SK-N-SH (cell line): ENCODE measurements around the gene PFKL. TPM values are rescaled to one million over a fixed set of nuclear protein-coding genes. Genes with fewer than 3 reads are reported as not detected.

ENCODE experiments used
- CTCF ChIA-PET: fragments of 300-600, 350-600 bp; formaldehyde crosslinking; extraction: SDS; loops from one replicate; lab custom pipeline; 2021; lab: Yijun Ruan, JAX
- POLR2A ChIA-PET: fragments of 350-600 bp; sonication (Branson Sonifier 250); formaldehyde crosslinking; extraction: SDS; loops from one replicate; lab custom pipeline; 2020; ENCODE audit warnings: antibody characterized with exemption, inconsistent platforms; lab: Yijun Ruan, JAX
- DNase-seq: peaks from one replicate; pipeline ENCODE4 v3.0.0; 2012
- H2AFZ ChIP-seq: fragments of 200-600 bp; sonication (generic); 2 replicates; pipeline ENCODE4 v1.8.1; 2016; ENCODE audit warnings: antibody characterized with exemption, mild to moderate bottlenecking, low read depth
- H3F3A ChIP-seq: fragments of 200-600 bp; sonication (generic); replicated peaks from 2 replicates; pipeline ENCODE3; 2016; ENCODE audit warnings: antibody characterized with exemption, mild to moderate bottlenecking; ENCODE audit not compliant: insufficient read depth
- H3K27ac ChIP-seq, 2 experiments: fragments of 200-500 bp in 1 of 2; fragments of 200-600 bp in 1 of 2; sonication (Bioruptor generic) in 1 of 2; sonication (generic), shearing (Covaris generic) in 1 of 2; 2 replicates each; pipeline versions ENCODE4 v1.5.1 to v1.6.1; 2014 to 2016; ENCODE audit warnings: low read depth in 2 of 2, inconsistent platforms in 1 of 2, low read length in 1 of 2, mild to moderate bottlenecking in 1 of 2, mixed read lengths in 1 of 2
- H3K27me3 ChIP-seq: fragments of 200-600 bp; sonication (generic), shearing (Covaris generic); 2 replicates; pipeline ENCODE4 v1.6.1; 2016; ENCODE audit warnings: mixed run types; ENCODE audit not compliant: insufficient read depth
- H3K36me3 ChIP-seq, 2 experiments: fragments of 200-500 bp in 1 of 2; fragments of 200-600 bp in 1 of 2; sonication (Bioruptor generic) in 1 of 2; sonication (generic) in 1 of 2; replicated peaks in 1 of 2; 2 replicates each; pipeline versions ENCODE3 to v1.5.1; 2014 to 2016; ENCODE audit warnings: low read length in 1 of 2, mild to moderate bottlenecking in 1 of 2; ENCODE audit not compliant: insufficient read depth in 2 of 2, control insufficient read depth in 1 of 2
- H3K4me1 ChIP-seq, 2 experiments: fragments of 200-500 bp in 1 of 2; fragments of 200-600 bp in 1 of 2; sonication (Bioruptor generic) in 1 of 2; sonication (generic), shearing (Covaris generic) in 1 of 2; 2 replicates each; pipeline versions ENCODE4 v1.5.1 to v1.6.1; 2014 to 2016; ENCODE audit warnings: low read depth in 1 of 2, low read length in 1 of 2, mixed run types in 1 of 2; ENCODE audit not compliant: insufficient read depth in 2 of 2, control insufficient read depth in 1 of 2
- H3K4me2 ChIP-seq: fragments of 200-600 bp; sonication (generic), shearing (Covaris generic); 2 replicates; pipeline ENCODE4 v1.6.1; 2017; ENCODE audit warnings: mixed run types
- H3K4me3 ChIP-seq, 2 experiments: fragments of 200-500 bp in 1 of 2; fragments of 200-600 bp in 1 of 2; sonication (Bioruptor generic) in 1 of 2; sonication (generic), shearing (Covaris generic) in 1 of 2; 2 replicates each; pipeline versions ENCODE4 v1.5.1 to v1.8.1; 2014 to 2016; ENCODE audit warnings: low read depth in 2 of 2, inconsistent platforms in 1 of 2, low read length in 1 of 2, mild to moderate bottlenecking in 1 of 2, mixed read lengths in 1 of 2, moderate library complexity in 1 of 2
- H3K79me2 ChIP-seq: fragments of 200-600 bp; sonication (generic); 2 replicates; pipeline ENCODE4 v1.8.1; 2017; ENCODE audit warnings: mild to moderate bottlenecking; ENCODE audit not compliant: insufficient read depth
- H3K9ac ChIP-seq: fragments of 200-600 bp; sonication (generic); 2 replicates; pipeline ENCODE4 v1.6.1; 2017; ENCODE audit warnings: mixed run types
- H3K9me2 ChIP-seq: fragments of 200-600 bp; sonication (generic); 2 replicates; pipeline ENCODE4 v1.6.1; 2017; ENCODE audit warnings: mixed run types
- H3K9me3 ChIP-seq: fragments of 200-600 bp; sonication (generic); 2 replicates; pipeline ENCODE4 v1.6.1; 2017; ENCODE audit warnings: mixed run types, mild to moderate bottlenecking, moderate library complexity
- H4K20me1 ChIP-seq: fragments of 200-600 bp; sonication (generic); 2 replicates; pipeline ENCODE4 v1.6.1; 2017; ENCODE audit warnings: mild to moderate bottlenecking, mixed run types; ENCODE audit not compliant: insufficient read depth
- CHD2 ChIP-seq: fragments of 150-350 bp; IDR thresholded peaks from 2 replicates; pipeline ENCODE4 v1.6.1; 2018; ENCODE audit warnings: low read length; ENCODE audit not compliant: partially characterized antibody
- CTCF ChIP-seq: fragments of 200-600 bp; sonication (generic); IDR thresholded peaks from 2 replicates; pipeline ENCODE4 v1.6.1; 2017; ENCODE audit warnings: antibody characterized with exemption, mild to moderate bottlenecking, moderate library complexity
- ELF1 ChIP-seq: IDR thresholded peaks from 2 replicates; pipeline ENCODE4 v1.4.0; 2012
- EP300 ChIP-seq, 2 experiments: IDR thresholded peaks; 2 replicates each; pipeline versions ENCODE4 v1.4.0 to v1.6.1; 2012; ENCODE audit warnings: borderline replicate concordance in 1 of 2, low read depth in 1 of 2, low read length in 1 of 2
- EZH2phosphoT487 ChIP-seq: fragments of 200-600 bp; sonication (generic); IDR thresholded peaks from 2 replicates; pipeline ENCODE4 v1.6.1; 2017; ENCODE audit warnings: low read depth, mixed run types, mild to moderate bottlenecking, antibody characterized with exemption, moderate library complexity, borderline replicate concordance
- FOSL2 ChIP-seq: IDR thresholded peaks from 2 replicates; pipeline ENCODE4 v1.4.0; 2012; ENCODE audit warnings: low read depth, mild to moderate bottlenecking, moderate library complexity, borderline replicate concordance
- FOXJ3 ChIP-seq: sonication (generic); formaldehyde crosslinking; IDR thresholded peaks from 2 replicates; pipeline ENCODE4 v1.5.1; 2020; ENCODE audit warnings: mild to moderate bottlenecking, missing genetic modification reagents
- FOXM1 ChIP-seq: IDR thresholded peaks from 2 replicates; pipeline ENCODE4 v1.4.0; 2012; ENCODE audit warnings: low read depth, mild to moderate bottlenecking
- GABPA ChIP-seq: IDR thresholded peaks from 2 replicates; pipeline ENCODE4 v1.4.0; 2012; ENCODE audit warnings: low read depth, mild to moderate bottlenecking
- GATA2 ChIP-seq: sonication (generic); formaldehyde crosslinking; IDR thresholded peaks from 2 replicates; pipeline ENCODE4 v1.5.0; 2020; ENCODE audit warnings: mild to moderate bottlenecking, missing genetic modification reagents
- MEF2A ChIP-seq: IDR thresholded peaks from 2 replicates; pipeline ENCODE4 v1.4.0; 2012; ENCODE audit warnings: low read depth, borderline replicate concordance
- NFIC ChIP-seq: IDR thresholded peaks from 2 replicates; pipeline ENCODE4 v1.4.0; 2012; ENCODE audit warnings: borderline replicate concordance
- NRF1 ChIP-seq: IDR thresholded peaks from 2 replicates; pipeline ENCODE4 v1.6.1; 2012; ENCODE audit warnings: low read depth, mild to moderate bottlenecking, low read length
- RCOR1 ChIP-seq: fragments of 150-350 bp; IDR thresholded peaks from 2 replicates; pipeline ENCODE4 v1.6.1; 2017; ENCODE audit warnings: antibody characterized with exemption, low read length
- TCF12 ChIP-seq: IDR thresholded peaks from 2 replicates; pipeline ENCODE4 v1.4.0; 2012
- TEAD4 ChIP-seq: IDR thresholded peaks from 2 replicates; pipeline ENCODE4 v1.4.0; 2012; ENCODE audit warnings: mild to moderate bottlenecking, borderline replicate concordance; ENCODE audit not compliant: insufficient read depth
- USF2 ChIP-seq: fragments of 150-350 bp; IDR thresholded peaks from 2 replicates; pipeline ENCODE4 v1.6.1; 2017; ENCODE audit warnings: antibody characterized with exemption, low read length, low read depth, borderline replicate concordance
- YY1 ChIP-seq: IDR thresholded peaks from 2 replicates; pipeline ENCODE4 v1.4.0; 2012; ENCODE audit warnings: low read depth, mild to moderate bottlenecking
- WGBS: methylation state at CpG from one replicate; pipeline ENCODE4 v1.1.6; 2017; ENCODE audit warnings: low lambda C conversion rate; 5-methylcytosine and 5-hydroxymethylcytosine counted together
- polyA plus RNA-seq, 3 experiments: library from polyadenylated mRNA; depleted of rRNA; stranded (reverse); fragments of >200 nt; gene quantifications; 2 replicates each; pipeline ENCODE4 v1.2.3, GENCODE V29; 2012

The PFKL gene
- polyA plus RNA-seq, 1 of the 3 experiments (the other 2 are of a cell fraction): 118 TPM

- H3K9me2 ChIP-seq: no peaks in the 10 kb centered on the region
- H3K36me3 ChIP-seq: no peaks in the 10 kb centered on the region
- no peaks in the 10 kb centered on the region for H3K9me3 ChIP-seq
- ChIA-PET POLR2A (no interaction called here), CTCF (no interaction called here)
- TF ChIP-seq NFIC: no peak
- TF ChIP-seq FOXM1: no peak
- no peak for TF ChIP-seq TCF12
- TF ChIP-seq EP300 (IDR thresholded peaks at IDR 0.05; ENCODE audit: borderline replicate concordance in 1 of 2, low read depth in 1 of 2, low read length in 1 of 2): no peak
- TF ChIP-seq CHD2: no peak
- no peak for TF ChIP-seq YY1
- TF ChIP-seq ELF1: no peak
- TF ChIP-seq EZH2phosphoT487: no peak
- TF ChIP-seq GATA2 (CRISPR knock-in tag): no peak
- no peak for TF ChIP-seq MEF2A
- no peak for TF ChIP-seq TEAD4
- TF ChIP-seq RCOR1: no peak
- TF ChIP-seq FOXJ3 (CRISPR knock-in tag): no peak
- TF ChIP-seq NRF1: no peak
- TF ChIP-seq USF2: no peak
- TF ChIP-seq CTCF: no peak
- no peak for TF ChIP-seq GABPA
- TF ChIP-seq FOSL2: no peak
- DNase-seq: no peak
- no peaks in the 10 kb centered on the region for H3F3A ChIP-seq
- H3K27ac ChIP-seq: no peak overlapping the region
- H4K20me1 ChIP-seq: no peaks in the 10 kb centered on the region
- H3K4me1 ChIP-seq: no peaks in the 10 kb centered on the region
- no peak overlapping the region for H3K9ac ChIP-seq
- no peaks in the 10 kb centered on the region for H3K79me2 ChIP-seq
- no peak overlapping the region for H3K4me2 ChIP-seq
- H3K4me3 ChIP-seq: no peak overlapping the region
- no peaks in the 10 kb centered on the region for H3K27me3 ChIP-seq
- H2AFZ ChIP-seq: no peak overlapping the region
- WGBS: 29% methylated on average over 13 of the region's 19 CpGs
Observed at GRCh38 chr21:44260791-44261631, 38.8 kb upstream of the PFKL start.
